Measurements from ENCODE around the gene AACS. TPM values are rescaled to one million over a fixed set of nuclear protein-coding genes. Genes with fewer than 3 reads are reported as not detected.
"Not testable (repeated sequence)": the region's sequence is repeated elsewhere in the genome, so short reads cannot be mapped to it uniquely, and the experiment has no call there.

Gene AACS
- total RNA-seq, 1 donor = 12.0 TPM

GRCh38 chr12:125056306-125056705, 8.9 kb upstream of the AACS start:
- no peak for TF ChIP-seq CTCF (IDR thresholded peaks at IDR 0.05; ENCODE audit: insufficient read depth, low read length)
- DNase-seq (ENCODE audit: low read depth) = no peak
- no peak overlapping the region for H3K4me3 ChIP-seq (ENCODE audit: low read depth, low read length)

GRCh38 chr12:125057708-125058107, 7.5 kb upstream of the AACS start:
- no peak for DNase-seq (ENCODE audit: low read depth)
- H3K4me3 ChIP-seq (ENCODE audit: low read depth, low read length) = no peak overlapping the region
- no peak for TF ChIP-seq CTCF (IDR thresholded peaks at IDR 0.05; ENCODE audit: insufficient read depth, low read length)

DNA sequence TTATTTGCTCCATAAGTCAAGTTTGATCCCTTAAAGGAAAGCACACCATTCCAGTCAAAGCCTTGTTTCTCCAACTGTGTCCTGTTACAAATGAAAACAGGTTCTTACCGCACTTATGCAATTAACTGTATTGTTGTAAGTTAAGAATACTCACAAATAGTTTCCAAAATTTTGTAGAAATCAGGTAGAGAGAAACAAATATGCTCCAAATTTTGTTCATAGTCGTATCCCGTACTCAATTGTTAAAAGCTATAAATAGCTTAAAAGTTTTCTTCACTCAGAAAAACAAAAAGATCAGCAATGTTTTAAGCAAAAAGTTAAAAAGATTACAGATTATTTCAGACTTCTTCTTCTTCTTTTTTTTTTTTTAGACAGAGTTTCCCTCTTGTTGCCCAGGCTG, 4.0 kb upstream of the AACS start:
- DNase-seq (ENCODE audit: low read depth) = no peak
- no peak for TF ChIP-seq CTCF (IDR thresholded peaks at IDR 0.05; ENCODE audit: insufficient read depth, low read length)
- H3K4me3 ChIP-seq (ENCODE audit: low read depth, low read length) = no peak overlapping the region

GRCh38 chr12:125063522-125063921, 1.7 kb upstream of the AACS start:
- H3K4me3 ChIP-seq (ENCODE audit: low read depth, low read length); DNase-seq (ENCODE audit: low read depth): not testable (repeated sequence)

GRCh38 chr12:125064492-125064891, 743 bp upstream of the AACS start:
- no peak for DNase-seq (ENCODE audit: low read depth)
- H3K4me3 ChIP-seq (ENCODE audit: low read depth, low read length) = peak overlapping the region; percentile 78
- no peak for TF ChIP-seq CTCF (IDR thresholded peaks at IDR 0.05; ENCODE audit: insufficient read depth, low read length)

DNA sequence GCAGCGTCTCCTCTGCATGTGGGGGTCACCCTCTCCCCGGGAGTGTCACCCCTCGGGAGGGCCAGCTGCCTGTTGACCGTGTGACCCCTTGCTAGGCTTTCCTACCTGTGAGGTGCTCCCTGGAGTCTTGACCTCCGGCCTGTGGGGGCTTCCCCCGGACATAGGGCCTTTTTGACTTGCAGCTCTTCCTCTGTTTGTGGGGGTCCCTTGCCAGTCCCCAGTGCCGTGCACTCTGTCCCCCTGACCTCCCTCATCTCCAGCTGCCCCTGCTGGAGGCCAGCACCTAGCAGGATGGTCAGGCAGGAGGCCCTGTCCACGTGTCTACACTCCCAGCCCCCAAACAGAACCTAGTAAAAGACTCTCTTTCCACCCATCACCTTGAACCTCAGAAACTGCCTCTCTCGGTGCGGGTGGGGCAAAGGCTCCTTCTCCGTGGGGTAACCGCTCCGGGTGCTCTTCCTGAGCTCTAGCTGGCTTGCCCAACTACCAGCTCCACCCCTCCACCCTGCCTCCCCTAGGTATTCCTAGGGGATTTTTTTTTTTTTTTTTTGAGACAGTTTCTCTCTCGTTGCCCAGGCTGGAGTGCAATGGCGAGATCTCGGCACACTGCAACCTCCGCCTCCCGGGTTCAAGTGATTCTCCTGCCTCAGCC, 810 bp downstream of the AACS start:
- DNase-seq (ENCODE audit: low read depth) = no peak
- peak overlapping the region; percentile 92 for H3K4me3 ChIP-seq (ENCODE audit: low read depth, low read length)
- no peak for TF ChIP-seq CTCF (IDR thresholded peaks at IDR 0.05; ENCODE audit: insufficient read depth, low read length)

GRCh38 chr12:125068391-125068790, 3.2 kb downstream of the AACS start:
- DNase-seq (ENCODE audit: low read depth) = no peak
- no peak overlapping the region for H3K4me3 ChIP-seq (ENCODE audit: low read depth, low read length)
- no peak for TF ChIP-seq CTCF (IDR thresholded peaks at IDR 0.05; ENCODE audit: insufficient read depth, low read length)

Measured in fibroblast of the aortic adventitia (primary cell).